HG02763 (cell line): ENCODE measurements around the gene PPP1R13B.

ENCODE experiments used
- ATAC-seq: cut with Tn5 transposase; IDR thresholded peaks from one replicate; pipeline ENCODE4 v1.9.1; 2021; ENCODE audit warnings: mild to moderate bottlenecking, moderate library complexity; ENCODE audit not compliant: unreplicated experiment

PPP1R13B gene

DNA sequence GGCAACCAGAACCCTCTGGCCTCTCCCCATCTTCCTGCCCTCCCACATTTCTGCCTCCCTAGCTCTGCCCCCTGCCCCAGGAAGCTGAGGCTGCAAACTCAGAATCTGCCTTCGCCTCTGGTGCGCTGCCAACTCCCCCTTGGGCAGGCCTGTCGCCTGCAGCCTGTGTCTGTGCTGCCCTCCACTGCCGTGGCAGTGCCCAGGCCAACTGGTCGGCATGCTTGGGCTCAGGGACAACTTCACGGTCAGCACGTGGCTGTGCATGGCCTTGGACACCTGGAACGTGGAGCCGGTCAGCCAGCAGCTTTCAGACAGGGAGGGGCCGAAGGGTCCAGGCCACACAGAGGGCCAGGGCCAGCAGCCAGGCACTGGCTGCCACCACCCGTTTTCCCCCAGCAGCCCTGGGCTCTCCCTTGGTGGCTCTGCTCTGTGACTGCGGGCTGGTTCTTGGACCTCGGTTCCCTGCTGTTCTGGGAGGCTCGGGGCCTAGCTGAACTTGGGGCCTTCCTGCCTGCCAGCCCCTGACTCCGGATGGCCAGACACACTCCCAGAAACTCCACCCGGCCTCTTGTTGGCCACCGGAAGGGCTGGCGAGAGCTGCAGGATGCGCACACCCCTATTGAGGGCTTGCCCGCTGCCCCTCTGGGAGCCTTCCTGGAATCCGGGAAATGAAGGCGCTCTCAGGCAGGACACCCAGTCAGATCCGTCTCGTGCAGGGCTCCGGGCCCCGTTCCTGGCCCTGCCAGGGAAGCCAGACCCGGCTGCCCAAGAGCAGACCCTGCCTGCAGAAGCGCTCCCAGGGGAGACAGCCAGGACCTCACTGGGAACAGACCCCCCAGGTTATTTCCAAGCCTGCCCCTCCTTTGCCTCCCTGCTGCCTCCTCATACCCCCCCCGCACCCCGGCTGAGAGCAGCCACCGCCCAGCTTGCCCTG lies 34.2 kb upstream of the PPP1R13B start:
- ATAC-seq: no peak

DNA sequence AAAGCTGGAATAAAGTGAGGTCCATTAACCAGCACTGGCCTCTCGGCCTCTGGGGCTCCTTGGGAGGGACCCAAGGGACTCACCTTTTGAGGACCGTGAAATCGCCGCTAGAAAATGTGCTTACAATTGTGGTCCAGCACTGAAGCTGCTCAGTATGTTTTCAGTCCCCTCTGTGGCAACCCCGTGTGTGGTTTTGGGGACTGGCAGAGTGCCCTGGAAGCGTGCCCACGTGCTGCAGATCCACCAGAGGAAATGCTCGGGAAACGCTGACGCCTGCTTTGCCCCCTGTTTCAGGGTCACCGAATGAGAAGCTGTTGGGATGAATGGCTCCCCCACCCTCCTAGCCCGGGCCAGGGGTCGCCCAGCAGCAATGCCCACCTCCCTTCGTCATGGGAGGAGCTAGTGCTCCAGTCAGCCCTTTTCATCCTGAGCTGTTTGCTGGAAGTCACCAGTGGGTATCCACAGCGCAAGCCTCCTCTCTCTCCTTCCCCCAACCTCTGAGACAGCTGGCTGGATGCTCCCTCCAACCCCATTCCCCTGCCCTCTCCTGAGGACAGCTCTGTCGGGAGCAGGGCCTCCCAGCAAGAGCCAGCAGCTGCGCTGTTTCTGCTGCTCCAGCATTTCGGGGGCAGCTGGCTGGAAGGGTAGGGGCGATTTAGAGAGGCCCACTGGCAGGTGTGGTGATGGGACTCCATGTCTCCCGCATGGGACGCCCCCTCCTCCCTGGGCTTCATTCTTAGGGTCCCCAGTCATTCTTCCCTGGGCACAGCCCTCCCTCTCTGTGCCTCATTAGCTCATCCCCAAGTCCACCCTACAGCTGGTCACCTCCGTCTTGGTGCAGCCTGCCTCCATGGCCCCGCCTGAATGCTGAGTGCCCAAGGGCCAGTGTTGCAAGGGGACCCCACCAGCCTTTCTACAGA lies 33.2 kb upstream of the PPP1R13B start:
- ATAC-seq: no peak

GRCh38 chr14:103879570-103880347 lies 32.4 kb upstream of the PPP1R13B start:
- no peak for ATAC-seq

- ATAC-seq: no peak
These were observed 31.8 kb upstream of the PPP1R13B start for GRCh38 chr14:103879118-103879569.

DNA sequence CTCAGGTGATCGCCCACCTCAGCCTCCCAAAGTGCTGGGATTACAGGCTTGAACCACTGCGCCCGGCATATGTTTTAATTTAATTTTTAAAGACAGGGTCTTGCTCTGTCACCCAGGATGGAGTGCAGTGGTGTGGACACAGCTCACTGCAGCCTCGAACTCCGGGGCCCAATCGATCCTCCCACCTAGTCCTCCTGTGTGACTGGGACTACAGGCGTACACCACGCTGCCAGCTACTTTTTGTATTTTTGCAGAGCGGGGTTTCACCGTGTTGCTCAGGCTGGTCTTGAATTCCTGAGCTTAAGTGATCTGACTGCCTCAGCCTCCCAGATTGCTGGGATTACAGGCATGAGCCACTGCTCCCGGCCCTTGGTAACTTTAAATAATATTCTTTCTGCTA lies 30.8 kb upstream of the PPP1R13B start:
- ATAC-seq: no peak

- ATAC-seq: no peak
These were observed 27.6 kb upstream of the PPP1R13B start for GRCh38 chr14:103875010-103875409.

GRCh38 chr14:103872481-103873113 lies 25.2 kb upstream of the PPP1R13B start:
- peak; percentile 18 for ATAC-seq

DNA sequence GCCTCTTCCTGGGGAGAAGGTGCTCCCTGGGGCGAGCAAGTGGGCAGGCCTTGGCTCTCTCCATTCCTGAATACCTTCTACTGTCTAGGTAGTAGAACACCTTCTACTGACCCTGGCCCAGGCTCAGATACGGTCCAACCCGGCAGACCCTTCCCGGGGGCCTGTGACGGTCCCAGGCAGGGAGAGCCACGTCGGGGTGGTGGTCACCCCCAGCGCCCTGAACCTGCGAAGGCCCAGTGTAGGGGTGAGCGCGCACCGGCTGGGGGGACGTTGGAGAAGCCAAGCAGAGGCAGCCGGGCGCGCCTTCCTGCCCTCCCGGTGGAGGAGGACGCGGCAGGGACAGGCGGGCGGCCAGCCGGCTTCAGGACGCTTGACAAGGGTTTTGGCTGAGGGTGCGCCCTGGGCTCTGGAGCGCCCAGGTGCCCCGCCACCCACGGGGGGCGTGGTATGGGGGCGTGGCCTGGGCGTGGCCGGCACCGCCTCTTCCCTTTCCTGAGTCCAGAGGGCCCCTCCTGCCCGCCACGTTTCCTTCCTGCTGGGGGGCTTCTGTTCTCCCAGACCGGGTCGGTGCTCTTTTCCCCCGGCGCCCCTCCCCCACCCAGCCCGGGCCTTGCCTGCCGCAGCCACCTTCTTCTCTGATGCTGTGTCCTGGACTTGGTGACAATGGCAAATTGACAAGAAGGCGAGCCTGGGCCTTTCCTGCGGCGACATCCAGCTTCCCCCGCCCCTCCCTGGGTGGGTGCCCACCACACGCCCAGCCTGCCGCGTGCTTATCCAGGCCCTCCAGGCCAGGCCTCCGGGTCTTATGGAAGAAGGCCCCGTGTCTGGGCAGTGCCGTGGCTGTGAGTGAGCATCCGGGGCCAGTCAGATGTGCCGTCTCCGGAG lies 24.5 kb upstream of the PPP1R13B start:
- peak; percentile 83 for ATAC-seq

DNA sequence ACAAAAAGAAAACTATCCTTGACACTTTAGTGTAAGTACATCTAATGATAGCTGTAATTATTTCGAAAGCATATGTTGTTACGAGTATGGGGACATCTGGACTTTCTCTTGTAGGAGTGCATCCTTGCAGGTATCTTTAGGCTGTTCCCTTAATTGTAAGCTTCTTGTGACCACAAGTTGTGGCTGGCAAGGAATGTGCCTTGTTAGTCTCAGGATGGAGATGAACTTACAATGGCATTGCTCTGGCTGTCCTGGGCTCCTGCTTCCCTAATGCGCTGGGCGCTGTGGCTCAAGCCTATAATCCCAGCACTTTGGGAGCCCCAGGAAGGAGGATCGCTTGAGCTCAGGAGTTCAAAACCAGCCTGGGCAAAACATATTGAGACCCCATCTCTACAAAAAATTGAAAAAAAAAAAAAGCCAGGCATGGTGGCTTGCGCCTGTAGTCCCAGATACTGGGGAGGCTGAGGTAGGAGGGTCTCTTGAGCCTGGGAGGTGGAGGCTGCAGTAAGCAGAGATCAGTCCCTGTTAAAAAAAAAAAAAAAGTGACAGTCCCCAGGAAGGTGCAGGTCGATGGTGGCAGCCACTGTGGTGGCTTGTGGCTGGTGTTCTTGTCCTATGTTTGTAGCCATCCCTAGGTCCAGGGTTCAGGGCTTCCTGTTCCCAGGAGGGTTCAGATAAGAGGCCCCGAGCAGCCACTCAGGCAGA lies 23.7 kb upstream of the PPP1R13B start:
- no peak for ATAC-seq

DNA sequence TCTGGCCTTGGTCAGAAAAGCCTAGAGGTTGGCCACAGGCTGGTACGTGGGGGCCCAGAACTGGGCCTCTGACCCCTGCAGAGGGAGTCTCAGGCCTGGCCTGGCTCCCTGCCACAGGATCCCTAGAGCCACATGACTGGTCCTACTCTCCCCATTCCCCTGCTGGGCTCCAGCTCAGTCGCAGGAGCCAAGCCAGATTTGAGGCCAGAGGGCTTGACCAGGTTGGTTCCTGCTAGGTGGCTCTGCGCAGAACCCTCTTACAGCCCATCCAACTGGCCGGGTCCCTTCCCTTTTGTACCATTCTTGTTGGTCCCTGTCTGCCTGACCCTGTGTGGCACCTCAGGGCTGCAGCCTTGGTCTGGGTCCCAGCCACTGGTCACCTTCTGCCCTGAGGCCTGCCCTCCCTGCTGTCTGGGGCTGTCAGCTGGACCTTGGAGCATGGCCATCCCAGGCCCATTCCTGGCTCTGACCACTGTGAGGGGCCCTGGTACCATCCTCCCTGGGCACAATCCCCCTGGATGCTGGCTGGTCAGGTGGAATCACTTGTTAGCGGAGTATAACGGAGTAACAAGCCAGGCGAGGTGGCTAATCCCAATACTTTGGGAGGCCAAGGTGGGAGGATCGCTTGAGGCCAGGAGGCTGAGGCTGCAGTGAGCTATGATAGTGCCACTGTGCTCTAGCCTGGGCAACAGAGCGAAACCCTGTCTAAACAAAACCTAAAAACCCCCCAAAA lies 22.9 kb upstream of the PPP1R13B start:
- ATAC-seq: no peak

GRCh38 chr14:103869406-103870143 lies 22.2 kb upstream of the PPP1R13B start:
- ATAC-seq: no peak

GRCh38 chr14:103868242-103868897 lies 21.0 kb upstream of the PPP1R13B start:
- no peak for ATAC-seq

GRCh38 chr14:103867523-103867953 lies 20.2 kb upstream of the PPP1R13B start:
- ATAC-seq: no peak

DNA sequence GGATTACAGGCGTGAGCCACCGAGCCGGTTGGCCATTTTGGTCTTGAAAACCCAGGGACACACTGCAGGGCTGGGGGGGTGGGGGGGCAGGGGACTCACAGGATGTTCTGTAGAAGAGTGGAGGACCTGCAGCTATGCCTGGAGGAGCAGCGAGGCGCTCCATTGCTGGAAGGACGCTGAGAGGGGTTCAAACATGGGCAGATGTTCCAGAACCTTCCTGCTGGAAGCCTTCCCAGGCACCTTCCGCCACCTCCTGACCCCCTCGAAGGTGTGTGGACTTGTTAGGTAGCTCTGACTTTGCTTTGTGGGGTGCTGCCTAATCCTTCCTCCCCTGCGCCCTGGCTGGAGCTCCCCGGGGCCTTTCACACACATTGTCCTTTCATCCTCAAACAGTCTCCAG lies 19.6 kb upstream of the PPP1R13B start:
- ATAC-seq: no peak

GRCh38 chr14:103863245-103863644 lies 15.9 kb upstream of the PPP1R13B start:
- no peak for ATAC-seq

GRCh38 chr14:103862393-103862782 lies 15.0 kb upstream of the PPP1R13B start:
- ATAC-seq: no peak
